HepG2 (cell line): ENCODE measurements around the gene CCDC9B. TPM values are rescaled to one million over a fixed set of nuclear protein-coding genes. Genes with fewer than 3 reads are reported as not detected.

ENCODE experiments used
- ATAC-seq: fragments of 200-7000 bp; cut with Tn5 transposase; 3 replicates; pipeline ENCODE4 v1.9.1; 2020; ENCODE audit warnings: mild to moderate bottlenecking, moderate library complexity
- BruUV-seq: library from RNA; stranded (reverse); fragments of 400-500 nt; replicated peaks from 2 replicates; lab custom pipeline; 2021; lab: Mats Ljungman, UMichigan
- CTCF ChIA-PET: fragments of 300-600 bp; formaldehyde crosslinking; extraction: SDS; loops from one replicate; lab custom pipeline; 2021; ENCODE audit warnings: low total read pairs, inconsistent platforms, low intra/inter-chr PET ratio; lab: Yijun Ruan, JAX
- POLR2A ChIA-PET: fragments of 350-600 bp; sonication (Branson Sonifier 250); formaldehyde crosslinking; loops from one replicate; lab custom pipeline; 2020; ENCODE audit warnings: antibody characterized with exemption, inconsistent platforms; lab: Yijun Ruan, JAX
- DNase-seq: peaks from one replicate; pipeline ENCODE4 v3.0.0-alpha.2; 2015; ENCODE audit warnings: low spot score
- FAIRE-seq: peaks from 3 replicates; lab custom pipeline; 2011; peaks lifted over from hg19 to GRCh38; lab: Jason Lieb, UNC
- H2AFZ ChIP-seq: one replicate; pipeline ENCODE4 v1.6.1; 2011; ENCODE audit warnings: low read length, inconsistent platforms
- H3K27ac ChIP-seq: fragments of 300-600 bp; 3 replicates; pipeline ENCODE4 v1.8.0; 2011; ENCODE audit warnings: mixed run types, mild to moderate bottlenecking, mixed read lengths, low read length, inconsistent platforms; ENCODE audit not compliant: insufficient read depth; ENCODE audit errors: extremely low read length
- H3K27me3 ChIP-seq, 2 experiments: fragments of 200-600 bp in 1 of 2; 2 replicates in 1 of 2; 3 replicates in 1 of 2; pipeline versions ENCODE4 v1.6.0 to v1.8.0; 2011; ENCODE audit warnings: low read length in 2 of 2, mild to moderate bottlenecking in 2 of 2, moderate library complexity in 2 of 2, inconsistent platforms in 1 of 2; ENCODE audit not compliant: insufficient read depth in 2 of 2, control insufficient read depth in 1 of 2
- H3K36me3 ChIP-seq, 2 experiments: fragments of 200-600 bp in 1 of 2; replicated peaks in 1 of 2; 2 replicates in 1 of 2; 3 replicates in 1 of 2; pipeline versions ENCODE4 v1.5.1 to v1.8.0; 2011; ENCODE audit warnings: low read length in 2 of 2, inconsistent platforms in 1 of 2; ENCODE audit not compliant: insufficient read depth in 2 of 2, control insufficient read depth in 1 of 2
- H3K4me1 ChIP-seq: 2 replicates; pipeline ENCODE4 v1.5.1; 2012; ENCODE audit warnings: low read length, inconsistent platforms; ENCODE audit not compliant: insufficient read depth
- H3K4me2 ChIP-seq: 2 replicates; pipeline ENCODE4 v1.6.0; 2011; ENCODE audit warnings: low read depth, low read length, inconsistent platforms
- H3K4me3 ChIP-seq, 3 experiments: fragments of 200-600 bp in 1 of 3; sonication (generic), shearing (Covaris generic) in 1 of 3; replicated peaks in 1 of 3; 2 replicates each; pipeline ENCODE4 v1.5.1; 2011 to 2016; ENCODE audit warnings: low read length in 3 of 3, inconsistent platforms in 2 of 3, low read depth in 2 of 3, mild to moderate bottlenecking in 2 of 3, control low read depth in 1 of 3, mixed read lengths in 1 of 3; ENCODE audit not compliant: insufficient read depth in 1 of 3
- H3K79me2 ChIP-seq: one replicate; pipeline ENCODE4 v1.6.1; 2011; ENCODE audit warnings: low read length, inconsistent platforms; ENCODE audit not compliant: insufficient read depth
- H3K9ac ChIP-seq: 2 replicates; pipeline ENCODE4 v1.6.0; 2011; ENCODE audit warnings: mild to moderate bottlenecking, low read depth, low read length, inconsistent platforms; ENCODE audit not compliant: insufficient read depth
- H3K9me3 ChIP-seq: 2 replicates; pipeline ENCODE4 v1.5.1; 2012; ENCODE audit warnings: mild to moderate bottlenecking, low read length
- H4K20me1 ChIP-seq: 2 replicates; pipeline ENCODE4 v1.6.0; 2011; ENCODE audit warnings: inconsistent platforms, mild to moderate bottlenecking, low read length, moderate library complexity; ENCODE audit not compliant: insufficient read depth
- CCDC6 ChIP-seq: sonication (generic); formaldehyde crosslinking; IDR thresholded peaks from 2 replicates; pipeline ENCODE4 v1.8.1; 2022; ENCODE audit warnings: mild to moderate bottlenecking, missing genetic modification reagents, moderate library complexity
- DNMT3B ChIP-seq: conservative IDR thresholded peaks from 2 replicates; pipeline ENCODE4 v1.6.1; 2016; ENCODE audit warnings: missing biosample characterization, control low read depth
- ESRRA ChIP-seq: sonication (generic); formaldehyde crosslinking; IDR thresholded peaks from 2 replicates; pipeline ENCODE4 v1.5.1; 2020; ENCODE audit warnings: mild to moderate bottlenecking, low read depth, missing genetic modification reagents
- GZF1 ChIP-seq: sonication (generic); formaldehyde crosslinking; IDR thresholded peaks from 2 replicates; pipeline ENCODE4 v1.5.1; 2020; ENCODE audit warnings: mild to moderate bottlenecking, missing genetic modification reagents
- HMG20A ChIP-seq: IDR thresholded peaks from 2 replicates; pipeline ENCODE4 v1.6.1; 2016; ENCODE audit warnings: borderline replicate concordance
- HOXA7 ChIP-seq: sonication (generic); formaldehyde crosslinking; IDR thresholded peaks from 2 replicates; pipeline ENCODE4 v1.8.1; 2022; ENCODE audit warnings: mild to moderate bottlenecking, missing genetic modification reagents, moderate library complexity
- KAT2B ChIP-seq: fragments of 150-350 bp; IDR thresholded peaks from 2 replicates; pipeline ENCODE4 v1.6.1; 2014; ENCODE audit warnings: low read depth, low read length, borderline replicate concordance
- MED8 ChIP-seq: sonication (generic); formaldehyde crosslinking; IDR thresholded peaks from 2 replicates; pipeline ENCODE4 v1.8.1; 2023; ENCODE audit warnings: mild to moderate bottlenecking, missing genetic modification reagents; ENCODE audit not compliant: insufficient replicate concordance
- PCBP1 ChIP-seq: fragments of 200-400 bp; formaldehyde crosslinking; IDR thresholded peaks from 2 replicates; pipeline ENCODE4 v1.6.1; 2017; ENCODE audit warnings: mild to moderate bottlenecking, low read depth, low read length, borderline replicate concordance
- RFXANK ChIP-seq: IDR thresholded peaks from 2 replicates; pipeline ENCODE4 v1.6.1; 2016
- ZNF12 ChIP-seq: sonication (generic); formaldehyde crosslinking; IDR thresholded peaks from 2 replicates; pipeline ENCODE4 v1.5.0; 2020; ENCODE audit warnings: missing genetic modification reagents
- ZNF33A ChIP-seq: sonication (generic); formaldehyde crosslinking; IDR thresholded peaks from 2 replicates; pipeline ENCODE4 v1.5.1; 2020; ENCODE audit warnings: missing genetic modification reagents, mild to moderate bottlenecking, moderate library complexity, borderline replicate concordance
- ZNF430 ChIP-seq: sonication (generic); formaldehyde crosslinking; IDR thresholded peaks from 2 replicates; pipeline ENCODE4 v1.9.0; 2021; ENCODE audit warnings: mild to moderate bottlenecking, missing genetic modification reagents
- WGBS: methylation state at CpG from one replicate; pipeline ENCODE4 v1.1.6; 2017; ENCODE audit warnings: low lambda C conversion rate; 5-methylcytosine and 5-hydroxymethylcytosine counted together
- in situ Hi-C: cut with HindIII; loops from 2 replicates; pipeline ENCODE4 v1.10.0; 2017; ENCODE audit warnings: low pct_unique_long_range_greater_than_20kb; ENCODE audit not compliant: extremely low pct_ligation_motif_present
- intact Hi-C: fragments of 100-400 bp; cut with micrococcal nuclease; formaldehyde crosslinking; loops from one replicate; pipeline ENCODE4 v1.10.0; 2022; ENCODE audit not compliant: unreplicated experiment
- polyA plus RNA-seq, 8 experiments: library from polyadenylated mRNA; depleted of rRNA in 3 of 8; stranded (reverse) in 7 of 8; unstranded in 1 of 8; fragments of >200 nt; fragmentation: Illumina TruSeq in 4 of 8; extraction: Trizol in 4 of 8; gene quantifications; 2 replicates each; pipeline versions ENCODE4 v1.2.1 to v1.2.3, GENCODE V29; 2011 to 2016; ENCODE audit warnings: low read depth in 4 of 8, missing spikeins in 1 of 8, mixed read lengths in 1 of 8; ENCODE audit not compliant: insufficient read depth in 1 of 8
- total RNA-seq, 5 experiments: library from RNA; depleted of rRNA; stranded (reverse); fragments of >200 nt; fragmentation: Illumina TruSeq; extraction: Trizol; gene quantifications; 2 replicates each; pipeline ENCODE4 v1.2.3, GENCODE V29; 2016; ENCODE audit warnings: low read depth in 1 of 5
- TF ChIP-seq, protein P1 (sequence below): sonication (generic); formaldehyde crosslinking; IDR thresholded peaks from 2 replicates; pipeline ENCODE4 v1.4.0; 2020; ENCODE audit warnings: missing genetic modification reagents
- TF ChIP-seq, protein P2 (sequence below): sonication (generic); formaldehyde crosslinking; IDR thresholded peaks from 2 replicates; pipeline ENCODE4 v1.5.0; 2020; ENCODE audit warnings: missing genetic modification reagents, mild to moderate bottlenecking, borderline replicate concordance

Gene CCDC9B
- total and polyA plus RNA-seq, 2 of the 13 experiments (the other 11 are each of a cell fraction or from before 2014, with no cell fraction given), result 0.98 to 1.6 TPM

GRCh38 chr15:40330368-40330836 lies 10.3 kb downstream of the CCDC9B start (continued):
- TF ChIP-seq, protein P1, sequence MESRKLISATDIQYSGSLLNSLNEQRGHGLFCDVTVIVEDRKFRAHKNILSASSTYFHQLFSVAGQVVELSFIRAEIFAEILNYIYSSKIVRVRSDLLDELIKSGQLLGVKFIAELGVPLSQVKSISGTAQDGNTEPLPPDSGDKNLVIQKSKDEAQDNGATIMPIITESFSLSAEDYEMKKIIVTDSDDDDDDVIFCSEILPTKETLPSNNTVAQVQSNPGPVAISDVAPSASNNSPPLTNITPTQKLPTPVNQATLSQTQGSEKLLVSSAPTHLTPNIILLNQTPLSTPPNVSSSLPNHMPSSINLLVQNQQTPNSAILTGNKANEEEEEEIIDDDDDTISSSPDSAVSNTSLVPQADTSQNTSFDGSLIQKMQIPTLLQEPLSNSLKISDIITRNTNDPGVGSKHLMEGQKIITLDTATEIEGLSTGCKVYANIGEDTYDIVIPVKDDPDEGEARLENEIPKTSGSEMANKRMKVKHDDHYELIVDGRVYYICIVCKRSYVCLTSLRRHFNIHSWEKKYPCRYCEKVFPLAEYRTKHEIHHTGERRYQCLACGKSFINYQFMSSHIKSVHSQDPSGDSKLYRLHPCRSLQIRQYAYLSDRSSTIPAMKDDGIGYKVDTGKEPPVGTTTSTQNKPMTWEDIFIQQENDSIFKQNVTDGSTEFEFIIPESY, result no peak
- TF ChIP-seq PCBP1, result no peak
- no peak for TF ChIP-seq DNMT3B (CRISPR knock-in tag)

GRCh38 chr15:40329804-40330203 lies 10.9 kb downstream of the CCDC9B start:
- CTCF ChIA-PET, result no interaction called here
- in situ Hi-C loops, result no loop called here
- Histone ChIP-seq H3K9me3 (no peaks in the 10 kb centered on the region), H2AFZ (no peak overlapping the region), H3K4me3 (no peak overlapping the region), H3K4me1 (peaks cover 27% of the 10 kb centered on the region), H3K4me2 (no peak overlapping the region), H3K36me3 (no peaks in the 10 kb centered on the region), H4K20me1 (no peaks in the 10 kb centered on the region), H3K79me2 (no peaks in the 10 kb centered on the region), H3K27me3 (no peaks in the 10 kb centered on the region), H3K27ac (no peak overlapping the region)
- intact Hi-C loops, result no loop called here
- 72% methylated on average over 7 of the region's 7 CpGs for WGBS
- ATAC-seq (no peak), FAIRE-seq (no peak), DNase-seq (no peak)
- POLR2A ChIA-PET, result no interaction called here
- TF ChIP-seq, protein P2, sequence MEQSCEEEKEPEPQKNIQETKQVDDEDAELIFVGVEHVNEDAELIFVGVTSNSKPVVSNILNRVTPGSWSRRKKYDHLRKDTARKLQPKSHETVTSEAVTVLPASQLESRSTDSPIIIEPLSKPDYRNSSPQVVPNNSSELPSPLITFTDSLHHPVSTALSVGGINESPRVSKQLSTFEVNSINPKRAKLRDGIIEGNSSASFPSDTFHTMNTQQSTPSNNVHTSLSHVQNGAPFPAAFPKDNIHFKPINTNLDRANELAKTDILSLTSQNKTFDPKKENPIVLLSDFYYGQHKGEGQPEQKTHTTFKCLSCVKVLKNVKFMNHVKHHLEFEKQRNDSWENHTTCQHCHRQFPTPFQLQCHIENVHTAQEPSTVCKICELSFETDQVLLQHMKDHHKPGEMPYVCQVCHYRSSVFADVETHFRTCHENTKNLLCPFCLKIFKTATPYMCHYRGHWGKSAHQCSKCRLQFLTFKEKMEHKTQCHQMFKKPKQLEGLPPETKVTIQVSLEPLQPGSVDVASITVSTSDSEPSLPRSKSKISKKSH, result no peak
- TF ChIP-seq ZNF430 (CRISPR knock-in tag), result no peak
- TF ChIP-seq RFXANK (CRISPR knock-in tag), result no peak
- TF ChIP-seq HOXA7 (CRISPR knock-in tag), result no peak
- TF ChIP-seq ESRRA (CRISPR knock-in tag), result no peak
- TF ChIP-seq CCDC6 (CRISPR knock-in tag), result no peak
- TF ChIP-seq HMG20A (CRISPR knock-in tag), result no peak
- TF ChIP-seq ZNF33A (CRISPR knock-in tag), result no peak
- TF ChIP-seq GZF1 (CRISPR knock-in tag), result no peak
- no peak for TF ChIP-seq ZNF12 (CRISPR knock-in tag)
- TF ChIP-seq MED8, result no peak
- no peak for TF ChIP-seq KAT2B
- TF ChIP-seq, all 625 proteins: peak for 0
- no TSS peak for BruUV-seq
- no peak overlapping the region for H3K9ac ChIP-seq
